ENCODE results near the gene BRF1.

BRF1 gene

GRCh38 chr14:105300542-105301102 lies at the start of gene BRF1:
TSS of gene BRF1 (minus strand) at chr14:105301001. CDS start at chr14:105300629, 372 bp downstream.
- peak; percentile 99 for DNase-seq (ENCODE audit: low spot score)
- no peak for TF ChIP-seq CTCF (IDR thresholded peaks at IDR 0.05; ENCODE audit: extremely low read depth, missing control alignments)

GRCh38 chr14:105349992-105350391 lies 49.2 kb upstream of the BRF1 start:
- TF ChIP-seq CTCF (IDR thresholded peaks at IDR 0.05; ENCODE audit: extremely low read depth, missing control alignments) = no peak
- DNase-seq (ENCODE audit: low spot score) = no peak

GRCh38 chr14:105348945-105349699 lies 48.3 kb upstream of the BRF1 start:
- no peak for TF ChIP-seq CTCF (IDR thresholded peaks at IDR 0.05; ENCODE audit: extremely low read depth, missing control alignments)
- DNase-seq (ENCODE audit: low spot score) = no peak

DNA sequence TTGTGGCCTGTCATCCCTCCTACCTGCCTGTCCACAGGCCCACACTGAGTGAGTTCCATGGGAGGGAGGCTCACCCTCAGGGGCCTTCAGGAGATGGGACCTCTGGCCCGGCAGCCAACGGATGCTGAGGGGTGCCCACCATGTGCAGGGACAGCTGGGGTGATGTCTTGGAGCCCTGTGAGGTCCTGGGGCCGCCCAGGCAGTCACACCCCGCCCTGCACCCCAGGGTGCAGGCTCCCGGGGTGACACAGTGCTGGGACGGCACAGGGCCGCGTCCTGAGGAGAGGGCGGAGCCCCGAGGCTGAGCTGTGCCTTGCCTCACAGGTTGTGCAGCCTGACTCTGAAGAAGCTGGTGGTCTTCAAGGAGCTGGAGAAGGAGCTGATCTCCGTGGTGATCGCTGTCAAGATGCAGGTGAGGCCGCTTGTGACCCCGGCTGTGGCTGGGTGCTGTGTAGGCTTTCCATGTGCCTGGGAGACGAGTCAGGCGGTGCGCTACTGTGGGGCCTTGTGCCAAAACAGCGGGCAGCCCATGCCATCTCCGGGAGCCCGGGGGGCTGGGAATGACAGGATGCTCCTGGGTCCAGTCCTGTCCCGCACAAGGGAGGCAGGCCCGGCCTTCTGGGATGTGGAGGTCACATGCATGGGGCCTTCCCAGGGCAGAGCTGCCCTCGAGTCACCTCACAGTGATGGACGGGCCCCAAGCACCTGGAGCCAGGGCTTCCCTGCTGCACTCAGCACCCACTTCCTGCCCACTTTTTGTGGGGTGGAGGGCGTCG lies 47.6 kb upstream of the BRF1 start:
- TF ChIP-seq CTCF (IDR thresholded peaks at IDR 0.05; ENCODE audit: extremely low read depth, missing control alignments) = no peak
- DNase-seq (ENCODE audit: low spot score) = no peak

GRCh38 chr14:105347587-105347968 lies 46.8 kb upstream of the BRF1 start:
- no peak for DNase-seq (ENCODE audit: low spot score)
- no peak for TF ChIP-seq CTCF (IDR thresholded peaks at IDR 0.05; ENCODE audit: extremely low read depth, missing control alignments)

GRCh38 chr14:105346876-105347586 lies 46.2 kb upstream of the BRF1 start:
- DNase-seq (ENCODE audit: low spot score) = no peak
- TF ChIP-seq CTCF (IDR thresholded peaks at IDR 0.05; ENCODE audit: extremely low read depth, missing control alignments) = no peak
